IMR-90 (cell line): ENCODE data around the gene LTF. TPM values are rescaled to one million over a fixed set of nuclear protein-coding genes. Genes with fewer than 3 reads are reported as not detected.

Experiments used
- ATAC-seq: fragments of 200-7000 bp; cut with Tn5 transposase; 2 replicates; pipeline ENCODE4 v1.9.1; 2020; ENCODE audit warnings: low read depth, mild to moderate bottlenecking, moderate library complexity
- BruUV-seq: library from RNA; stranded (reverse); fragments of 400-500 nt; replicated peaks from 2 replicates; lab custom pipeline; 2021; lab: Mats Ljungman, UMichigan
- CTCF ChIA-PET: fragments of 300-600 bp; formaldehyde crosslinking; extraction: SDS; loops from one replicate; lab custom pipeline; 2021; ENCODE audit warnings: antibody characterized with exemption; lab: Yijun Ruan, JAX
- POLR2A ChIA-PET: fragments of 300-600 bp; sonication (Branson Sonifier 250); formaldehyde crosslinking; loops from one replicate; lab custom pipeline; 2022; ENCODE audit warnings: antibody characterized with exemption; ENCODE audit not compliant: unreplicated experiment; lab: Charles Lee
- DNase-seq: peaks from one replicate; pipeline ENCODE4 v3.0.0; 2013
- H2AFZ ChIP-seq: replicated peaks from 2 replicates; pipeline ENCODE3; 2013; ENCODE audit warnings: low read length, mild to moderate bottlenecking; ENCODE audit not compliant: poor library complexity
- H2AK5ac ChIP-seq: 2 replicates; pipeline ENCODE4 v1.6.1; 2013; ENCODE audit warnings: low read depth, low read length, inconsistent platforms
- H2AK9ac ChIP-seq: replicated peaks from 2 replicates; pipeline ENCODE3; 2013; ENCODE audit warnings: mild to moderate bottlenecking, low read depth, low read length, moderate library complexity; ENCODE audit not compliant: poor library complexity
- H2BK120ac ChIP-seq: 2 replicates; pipeline ENCODE4 v1.6.1; 2013; ENCODE audit warnings: low read depth, low read length, inconsistent platforms
- H2BK15ac ChIP-seq: 3 replicates; pipeline ENCODE4 v1.6.1; 2013; ENCODE audit warnings: low read depth, low read length, inconsistent platforms
- H2BK20ac ChIP-seq: 2 replicates; pipeline ENCODE4 v1.6.1; 2013; ENCODE audit warnings: low read depth, mild to moderate bottlenecking, inconsistent platforms, low read length, moderate library complexity
- H2BK5ac ChIP-seq: 2 replicates; pipeline ENCODE4 v1.6.1; 2013; ENCODE audit warnings: mild to moderate bottlenecking, low read depth, low read length, inconsistent platforms; ENCODE audit not compliant: poor library complexity, severe bottlenecking
- H3K14ac ChIP-seq: replicated peaks from 2 replicates; pipeline ENCODE4 v1.6.1; 2013; ENCODE audit warnings: low read depth, low read length, inconsistent platforms
- H3K18ac ChIP-seq: 2 replicates; pipeline ENCODE4 v1.6.1; 2013; ENCODE audit warnings: low read depth, low read length, control low read depth
- H3K23ac ChIP-seq: 2 replicates; pipeline ENCODE4 v1.6.1; 2013; ENCODE audit warnings: low read depth, low read length, inconsistent platforms
- H3K27ac ChIP-seq: 2 replicates; pipeline ENCODE4 v1.5.1; 2013; ENCODE audit warnings: mild to moderate bottlenecking, control low read depth, low read length; ENCODE audit not compliant: insufficient read depth
- H3K27me3 ChIP-seq: 2 replicates; pipeline ENCODE4 v1.6.1; 2013; ENCODE audit warnings: low read length; ENCODE audit not compliant: control insufficient read depth, insufficient read depth
- H3K36me3 ChIP-seq: 2 replicates; pipeline ENCODE4 v1.6.1; 2013; ENCODE audit warnings: low read length, mixed read lengths; ENCODE audit not compliant: control insufficient read depth, insufficient read depth
- H3K4ac ChIP-seq: 2 replicates; pipeline ENCODE4 v1.6.1; 2013; ENCODE audit warnings: low read depth, low read length, inconsistent platforms
- H3K4me1 ChIP-seq: 2 replicates; pipeline ENCODE4 v1.6.1; 2013; ENCODE audit warnings: low read length, mixed read lengths; ENCODE audit not compliant: control insufficient read depth, insufficient read depth
- H3K4me2 ChIP-seq: 2 replicates; pipeline ENCODE4 v1.6.1; 2013; ENCODE audit warnings: low read depth, mild to moderate bottlenecking, control low read depth, low read length, moderate library complexity
- H3K4me3 ChIP-seq: 2 replicates; pipeline ENCODE4 v1.5.1; 2013; ENCODE audit warnings: low read depth, mild to moderate bottlenecking, control low read depth, low read length, moderate library complexity; ENCODE audit not compliant: insufficient read depth
- H3K56ac ChIP-seq: 2 replicates; pipeline ENCODE4 v1.6.1; 2013; ENCODE audit warnings: low read length, inconsistent platforms; ENCODE audit not compliant: insufficient read depth; ENCODE audit errors: extremely low read depth
- H3K79me1 ChIP-seq, 2 experiments: 2 replicates each; pipeline ENCODE4 v1.6.1; 2013; ENCODE audit warnings: low read length in 2 of 2, inconsistent platforms in 1 of 2, low read depth in 1 of 2
- H3K9ac ChIP-seq: 2 replicates; pipeline ENCODE4 v1.6.1; 2013; ENCODE audit warnings: low read depth, low read length, control low read depth
- H3K9me1 ChIP-seq: 2 replicates; pipeline ENCODE4 v1.6.1; 2013; ENCODE audit warnings: low read length, inconsistent platforms; ENCODE audit not compliant: insufficient read depth
- H3K9me3 ChIP-seq: 2 replicates; pipeline ENCODE4 v1.6.1; 2013; ENCODE audit warnings: low read length; ENCODE audit not compliant: control insufficient read depth, insufficient read depth
- H4K20me1 ChIP-seq: 2 replicates; pipeline ENCODE4 v1.6.1; 2013; ENCODE audit warnings: low read length, inconsistent platforms; ENCODE audit not compliant: insufficient read depth
- H4K5ac ChIP-seq: 2 replicates; pipeline ENCODE4 v1.6.1; 2013; ENCODE audit warnings: mild to moderate bottlenecking, low read depth, low read length, control low read depth
- H4K8ac ChIP-seq, 2 experiments: 2 replicates each; pipeline ENCODE4 v1.6.1; 2013; ENCODE audit warnings: low read depth in 2 of 2, low read length in 2 of 2, control low read depth in 1 of 2, inconsistent platforms in 1 of 2
- H4K91ac ChIP-seq: 2 replicates; pipeline ENCODE4 v1.6.1; 2013; ENCODE audit warnings: low read depth, low read length, inconsistent platforms; ENCODE audit not compliant: insufficient read depth
- BHLHE40 ChIP-seq: fragments of 150-350 bp; IDR thresholded peaks from 2 replicates; pipeline ENCODE4 v1.6.1; 2016; ENCODE audit warnings: mild to moderate bottlenecking, low read depth, low read length
- CEBPB ChIP-seq: IDR thresholded peaks from 2 replicates; pipeline ENCODE4 v1.6.1; 2012; ENCODE audit warnings: low read depth, low read length, improper control_type of control experiment
- CHD1 ChIP-seq: IDR thresholded peaks from 2 replicates; pipeline ENCODE4 v1.6.1; 2012; ENCODE audit warnings: low read depth, low read length, improper control_type of control experiment
- CTCF ChIP-seq: conservative IDR thresholded peaks from 2 replicates; pipeline ENCODE4 v1.5.1; 2012; ENCODE audit warnings: mild to moderate bottlenecking, low read depth, low read length, improper control_type of control experiment
- ELK1 ChIP-seq: fragments of 150-350 bp; IDR thresholded peaks from 2 replicates; pipeline ENCODE4 v1.6.1; 2016; ENCODE audit warnings: low read depth, mild to moderate bottlenecking, low read length, moderate library complexity, borderline replicate concordance
- FOS ChIP-seq: fragments of 150-350 bp; IDR thresholded peaks from 2 replicates; pipeline ENCODE4 v1.6.1; 2016; ENCODE audit warnings: low read depth, low read length
- MAFK ChIP-seq: IDR thresholded peaks from 2 replicates; pipeline ENCODE4 v1.6.1; 2012; ENCODE audit warnings: low read depth, low read length, improper control_type of control experiment
- MAZ ChIP-seq: IDR thresholded peaks from 2 replicates; pipeline ENCODE4 v1.6.1; 2012; ENCODE audit warnings: low read depth, mild to moderate bottlenecking, low read length, improper control_type of control experiment, moderate library complexity, borderline replicate concordance
- MXI1 ChIP-seq: IDR thresholded peaks from 2 replicates; pipeline ENCODE4 v1.6.1; 2012; ENCODE audit warnings: low read depth, mild to moderate bottlenecking, low read length, moderate library complexity, borderline replicate concordance
- NFE2L2 ChIP-seq: fragments of 150-350 bp; IDR thresholded peaks from 2 replicates; pipeline ENCODE4 v1.6.1; 2016; ENCODE audit warnings: low read depth, mild to moderate bottlenecking, low read length
- POLR2A ChIP-seq: IDR thresholded peaks from 2 replicates; pipeline ENCODE4 v1.6.1; 2012; ENCODE audit warnings: mild to moderate bottlenecking, low read depth, low read length
- RAD21 ChIP-seq: IDR thresholded peaks from 2 replicates; pipeline ENCODE4 v1.6.1; 2012; ENCODE audit warnings: low read length, improper control_type of control experiment
- RCOR1 ChIP-seq: IDR thresholded peaks from 2 replicates; pipeline ENCODE4 v1.6.1; 2012; ENCODE audit warnings: mild to moderate bottlenecking, low read length, improper control_type of control experiment; ENCODE audit not compliant: insufficient replicate concordance
- RFX5 ChIP-seq: IDR thresholded peaks from 2 replicates; pipeline ENCODE4 v1.8.0; 2012; ENCODE audit warnings: low read depth, mild to moderate bottlenecking, low read length, moderate library complexity
- SMC3 ChIP-seq: fragments of 150-350 bp; IDR thresholded peaks from 2 replicates; pipeline ENCODE4 v1.6.1; 2016; ENCODE audit warnings: low read depth, mild to moderate bottlenecking, antibody characterized with exemption, low read length, moderate library complexity
- USF2 ChIP-seq: fragments of 150-350 bp; IDR thresholded peaks from 2 replicates; pipeline ENCODE4 v1.6.1; 2017; ENCODE audit warnings: mild to moderate bottlenecking, antibody characterized with exemption, low read length, low read depth
- WGBS, 2 experiments: methylation state at CpG; one replicate each; pipeline versions ENCODE4 v1.1.5 to v1.1.7; 2013; ENCODE audit warnings: missing lambda C conversion rate in 2 of 2; ENCODE audit not compliant: insufficient read length in 1 of 2; ENCODE audit errors: extremely low coverage in 2 of 2; 5-methylcytosine and 5-hydroxymethylcytosine counted together
- dilution Hi-C: fragments of 300-500 bp; cut with HindIII; formaldehyde crosslinking; loops from one replicate; pipeline ENCODE4 v1.14.3; 2018; ENCODE audit warnings: low sequenced_read_pairs; ENCODE audit not compliant: unreplicated experiment
- in situ Hi-C: fragments of 300-500 bp; cut with MboI; formaldehyde crosslinking; loops from 3 replicates; pipeline ENCODE4 v1.14.3; 2019; ENCODE audit warnings: low sequenced_read_pairs, inconsistent platforms, mixed read lengths
- intact Hi-C: fragments of 100-400 bp; cut with micrococcal nuclease; formaldehyde crosslinking; loops from 2 replicates; pipeline ENCODE4 v1.10.0; 2022
- polyA plus RNA-seq, 3 experiments: library from polyadenylated mRNA; depleted of rRNA; stranded (reverse); fragments of >200 nt; gene quantifications; 2 replicates each; pipeline ENCODE4 v1.2.3, GENCODE V29; 2012; ENCODE audit warnings: low replicate concordance in 1 of 3
- total RNA-seq: library from RNA; depleted of rRNA; stranded (reverse); fragments of >200 nt; gene quantifications from 2 replicates; pipeline ENCODE4 v1.2.3, GENCODE V29; 2012

LTF gene
- total and polyA plus RNA-seq, 2 of the 4 experiments (the other 2 are of a cell fraction), result not detected

GRCh38 chr3:46420931-46421330 is 43.8 kb downstream of the LTF start:
- Histone ChIP-seq H4K20me1 (no peaks in the 10 kb centered on the region), H2BK20ac (no peak overlapping the region), H2AFZ (no peak overlapping the region), H3K79me1 (no peaks in the 10 kb centered on the region), H3K4ac (no peak overlapping the region), H4K5ac (no peak overlapping the region), H3K9ac (no peak overlapping the region), H3K4me1 (no peaks in the 10 kb centered on the region), H2BK120ac (no peak overlapping the region), H3K56ac (no peak overlapping the region), H4K8ac (no peak overlapping the region), H3K4me3 (no peak overlapping the region), H3K27ac (no peak overlapping the region), H2BK5ac (no peak overlapping the region), H3K18ac (no peak overlapping the region), H3K36me3 (no peaks in the 10 kb centered on the region), H3K9me3 (no peaks in the 10 kb centered on the region), H3K27me3 (peaks cover 7% of the 10 kb centered on the region), H3K14ac (no peak overlapping the region), H2AK5ac (no peak overlapping the region), H3K9me1 (no peaks in the 10 kb centered on the region; the same call in 1 of the 2 replicates), H4K91ac (no peak overlapping the region), H3K23ac (no peak overlapping the region), H3K4me2 (no peak overlapping the region), H2BK15ac (no peak overlapping the region), H2AK9ac (no peak overlapping the region)
- ATAC-seq, result no peak
- no TSS peak for BruUV-seq
- dilution Hi-C loops (no loop called here), in situ Hi-C loops (no loop called here), intact Hi-C loops (no loop called here)
- 50% methylated on average over 1 of the region's 2 CpGs; no CpG with 5 or more reads in 1 of the 2 experiments for WGBS, 2 experiments
- CTCF ChIA-PET, result no interaction called here
- no peak for DNase-seq
- POLR2A ChIA-PET, result no interaction called here
- no peak for TF ChIP-seq SMC3
- TF ChIP-seq CTCF, result no peak
- TF ChIP-seq POLR2A, result no peak
- TF ChIP-seq CEBPB, result no peak
- no peak for TF ChIP-seq RCOR1
- no peak for TF ChIP-seq RAD21
- TF ChIP-seq MAFK, result no peak
- TF ChIP-seq RFX5, result no peak
- no peak for TF ChIP-seq CHD1
- no peak for TF ChIP-seq MXI1
- no peak for TF ChIP-seq ELK1
- no peak for TF ChIP-seq BHLHE40
- TF ChIP-seq NFE2L2, result no peak
- TF ChIP-seq USF2, result no peak
- no peak for TF ChIP-seq FOS
- no peak for TF ChIP-seq MAZ
